Endothelial cell of umbilical vein (primary cell): ENCODE measurements around the gene MCF2L. TPM values are rescaled to one million over a fixed set of nuclear protein-coding genes. Genes with fewer than 3 reads are reported as not detected.

ENCODE experiments used
- BruUV-seq: library from RNA; stranded (reverse); fragments of 400-500 nt; replicated peaks from 2 replicates; lab custom pipeline; 2021; lab: Mats Ljungman, UMichigan
- CTCF ChIA-PET: fragments of 300-600, 350-600 bp; sonication (Branson Sonifier 250); formaldehyde crosslinking; loops from one replicate; lab custom pipeline; 2021; ENCODE audit warnings: antibody characterized with exemption, inconsistent platforms; lab: Charles Lee
- POLR2A ChIA-PET: fragments of 300-600, 350-600 bp; sonication (Branson Sonifier 250); formaldehyde crosslinking; loops from one replicate; lab custom pipeline; 2021; ENCODE audit warnings: antibody characterized with exemption, inconsistent platforms; lab: Charles Lee
- DNase-seq: peaks from one replicate; pipeline ENCODE4 v3.0.0-alpha.2; 2011; ENCODE audit warnings: low read depth, low spot score
- FAIRE-seq: peaks from 2 replicates; lab custom pipeline; 2011; peaks lifted over from hg19 to GRCh38; lab: Jason Lieb, UNC
- H2AFZ ChIP-seq: 2 replicates; pipeline ENCODE4 v1.6.0; 2012; ENCODE audit warnings: low read depth, low read length, control low read depth, inconsistent platforms
- H3K27ac ChIP-seq: 2 replicates; pipeline ENCODE4 v1.5.1; 2011; ENCODE audit warnings: low read depth, mild to moderate bottlenecking, control low read depth, low read length, moderate library complexity; ENCODE audit not compliant: insufficient read depth
- H3K27me3 ChIP-seq, 2 experiments: 2 replicates each; pipeline versions ENCODE4 v1.6.0 to v1.6.1; 2011; ENCODE audit warnings: low read length in 2 of 2, mixed read lengths in 1 of 2; ENCODE audit not compliant: control insufficient read depth in 2 of 2, insufficient read depth in 2 of 2
- H3K36me3 ChIP-seq, 2 experiments: 2 replicates in 1 of 2; 3 replicates in 1 of 2; pipeline ENCODE4 v1.5.1; 2011; ENCODE audit warnings: low read length in 2 of 2, mild to moderate bottlenecking in 1 of 2, moderate library complexity in 1 of 2; ENCODE audit not compliant: control insufficient read depth in 2 of 2, insufficient read depth in 2 of 2; ENCODE audit errors: extremely low read depth in 1 of 2
- H3K4me1 ChIP-seq: 3 replicates; pipeline ENCODE4 v1.5.1; 2011; ENCODE audit warnings: mild to moderate bottlenecking, low read length; ENCODE audit not compliant: control insufficient read depth, insufficient read depth; ENCODE audit errors: extremely low read depth
- H3K4me2 ChIP-seq: 2 replicates; pipeline ENCODE4 v1.6.1; 2011; ENCODE audit warnings: low read length, control low read depth, mixed read lengths; ENCODE audit not compliant: insufficient read depth
- H3K4me3 ChIP-seq, 3 experiments: fragments of 200-600 bp in 1 of 3; sonication (generic), shearing (Covaris generic) in 1 of 3; replicated peaks in 1 of 3; 2 replicates each; pipeline ENCODE4 v1.5.1; 2011 to 2016; ENCODE audit warnings: control low read depth in 3 of 3, low read length in 3 of 3, mild to moderate bottlenecking in 2 of 3, inconsistent platforms in 1 of 3, low read depth in 1 of 3, moderate library complexity in 1 of 3; ENCODE audit not compliant: insufficient read depth in 1 of 3
- H3K79me2 ChIP-seq: 2 replicates; pipeline ENCODE4 v1.6.0; 2012; ENCODE audit warnings: low read length, inconsistent platforms; ENCODE audit not compliant: control insufficient read depth, insufficient read depth
- H3K9ac ChIP-seq: replicated peaks from 2 replicates; pipeline ENCODE3; 2011; ENCODE audit warnings: low read length, control low read depth; ENCODE audit not compliant: insufficient read depth; ENCODE audit errors: extremely low read depth
- H3K9me1 ChIP-seq: replicated peaks from 3 replicates; pipeline ENCODE4 v1.6.0; 2011; ENCODE audit warnings: mild to moderate bottlenecking, low read length; ENCODE audit not compliant: control insufficient read depth, insufficient read depth; ENCODE audit errors: extremely low read depth
- H3K9me3 ChIP-seq: replicated peaks from 2 replicates; pipeline ENCODE4 v1.5.1; 2012; ENCODE audit warnings: low read length, inconsistent platforms; ENCODE audit not compliant: control insufficient read depth, insufficient read depth
- H4K20me1 ChIP-seq: replicated peaks from 2 replicates; pipeline ENCODE3; 2011; ENCODE audit warnings: mild to moderate bottlenecking, low read length; ENCODE audit not compliant: control insufficient read depth, insufficient read depth; ENCODE audit errors: extremely low read depth
- EZH2 ChIP-seq: IDR thresholded peaks from 2 replicates; pipeline ENCODE4 v1.6.1; 2012; ENCODE audit warnings: borderline replicate concordance, low read depth, mild to moderate bottlenecking, moderate library complexity, low read length, inconsistent platforms; ENCODE audit not compliant: severe bottlenecking
- FOS ChIP-seq: IDR thresholded peaks from 2 replicates; pipeline ENCODE4 v1.6.1; 2011; ENCODE audit warnings: mild to moderate bottlenecking, low read length, moderate library complexity, borderline replicate concordance; ENCODE audit not compliant: insufficient read depth
- JUN ChIP-seq: IDR thresholded peaks from 2 replicates; pipeline ENCODE4 v1.6.1; 2011; ENCODE audit warnings: borderline replicate concordance, low read depth; ENCODE audit not compliant: insufficient read length, insufficient read depth
- MYC ChIP-seq: IDR thresholded peaks from one replicate; pipeline ENCODE4 v1.6.1; 2011; ENCODE audit warnings: mild to moderate bottlenecking, low read depth, low read length
- POLR2A ChIP-seq: IDR thresholded peaks from 2 replicates; pipeline ENCODE4 v1.6.1; 2012; ENCODE audit warnings: low read depth, mild to moderate bottlenecking, control low read depth, low read length
- POLR2AphosphoS5 ChIP-seq: IDR thresholded peaks from 2 replicates; pipeline ENCODE4 v1.6.1; 2012; ENCODE audit warnings: low read depth, mild to moderate bottlenecking, control low read depth, low read length, moderate library complexity; ENCODE audit not compliant: insufficient read depth
- dilution Hi-C: fragments of 300-500 bp; cut with MboI; formaldehyde crosslinking; loops from one replicate; pipeline ENCODE4 v1.15.0; 2019; ENCODE audit warnings: low sequenced_read_pairs; ENCODE audit not compliant: extremely low pct_ligation_motif_present
- intact Hi-C: fragments of 100-400 bp; cut with micrococcal nuclease; formaldehyde crosslinking; loops from one replicate; pipeline ENCODE4 v1.10.0; 2022
- polyA plus RNA-seq, 4 experiments: library from polyadenylated mRNA; depleted of rRNA in 3 of 4; stranded (reverse) in 3 of 4; unstranded in 1 of 4; fragments of >200 nt; gene quantifications; 2 replicates each; pipeline versions ENCODE4 v1.2.1 to v1.2.3, GENCODE V29; 2011 to 2012; ENCODE audit warnings: missing spikeins in 1 of 4
- total RNA-seq: library from RNA; stranded (reverse); gene quantifications from 2 replicates; pipeline ENCODE4 v1.2.3, GENCODE V29; 2021
- TF ChIP-seq, protein P1 (sequence below): IDR thresholded peaks from 2 replicates; pipeline ENCODE4 v1.6.1; 2011; ENCODE audit not compliant: insufficient read depth, insufficient read length
- TF ChIP-seq, protein P2 (sequence below), 2 donors: IDR thresholded peaks; 1 replicate in 1 of 2; 2 replicates in 1 of 2; pipeline ENCODE4 v1.5.1; 2011; ENCODE audit warnings: low read length in 2 of 2, mild to moderate bottlenecking in 2 of 2, moderate library complexity in 2 of 2, control low read depth in 1 of 2, inconsistent platforms in 1 of 2, low read depth in 1 of 2; ENCODE audit not compliant: insufficient read depth in 1 of 2; ENCODE audit errors: extremely low read depth in 1 of 2

Gene MCF2L
- total and polyA plus RNA-seq, 2 donors (not counting 3 experiments of a cell fraction or from before 2014, with no cell fraction given): 0.33 to 0.58 TPM

DNA sequence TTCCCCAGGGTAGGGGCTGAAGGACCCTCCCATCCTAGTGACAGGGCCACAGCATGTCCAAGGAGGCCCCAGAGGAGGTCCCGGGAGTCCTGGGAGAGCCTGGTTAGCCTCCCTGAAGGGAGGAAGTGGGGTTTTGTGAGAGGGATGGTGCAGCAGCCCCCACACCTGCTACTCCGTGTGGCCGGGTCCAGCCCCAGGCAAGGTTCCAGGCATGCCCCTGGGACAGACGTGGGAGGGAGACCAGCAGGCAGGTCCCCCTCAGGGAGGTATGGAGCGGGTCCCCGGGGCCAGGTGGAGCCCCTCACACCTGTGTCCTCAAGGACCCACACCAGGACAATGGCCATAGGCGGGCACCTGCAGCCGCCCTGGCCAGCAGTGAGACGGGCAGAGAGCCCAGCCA is 134.6 kb downstream of the MCF2L start:
- no TSS peak for BruUV-seq
- H3K9ac ChIP-seq: no peak overlapping the region
- H2AFZ ChIP-seq: no peak overlapping the region
- no peak for DNase-seq
- intact Hi-C loops: no loop called here
- H3K4me2 ChIP-seq: no peak overlapping the region
- CTCF ChIA-PET: no interaction called here
- TF ChIP-seq EZH2 (no peak), POLR2AphosphoS5 (no peak), JUN (no peak), MYC (no peak)
- TF ChIP-seq, protein P1, sequence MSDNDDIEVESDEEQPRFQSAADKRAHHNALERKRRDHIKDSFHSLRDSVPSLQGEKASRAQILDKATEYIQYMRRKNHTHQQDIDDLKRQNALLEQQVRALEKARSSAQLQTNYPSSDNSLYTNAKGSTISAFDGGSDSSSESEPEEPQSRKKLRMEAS: no peak
- dilution Hi-C loops: no loop called here
- H3K4me3 ChIP-seq: no peak overlapping the region
- no peaks in the 10 kb centered on the region for H3K9me1 ChIP-seq
- no peaks in the 10 kb centered on the region for H3K9me3 ChIP-seq
- no peak overlapping the region for H3K27ac ChIP-seq
- H3K27me3 ChIP-seq: no peaks in the 10 kb centered on the region
- H3K4me1 ChIP-seq: no peaks in the 10 kb centered on the region
- H3K79me2 ChIP-seq: no peaks in the 10 kb centered on the region
- H3K36me3 ChIP-seq: no peaks in the 10 kb centered on the region
- H4K20me1 ChIP-seq: no peaks in the 10 kb centered on the region
- POLR2A ChIA-PET: no interaction called here
- no peak for FAIRE-seq

DNA sequence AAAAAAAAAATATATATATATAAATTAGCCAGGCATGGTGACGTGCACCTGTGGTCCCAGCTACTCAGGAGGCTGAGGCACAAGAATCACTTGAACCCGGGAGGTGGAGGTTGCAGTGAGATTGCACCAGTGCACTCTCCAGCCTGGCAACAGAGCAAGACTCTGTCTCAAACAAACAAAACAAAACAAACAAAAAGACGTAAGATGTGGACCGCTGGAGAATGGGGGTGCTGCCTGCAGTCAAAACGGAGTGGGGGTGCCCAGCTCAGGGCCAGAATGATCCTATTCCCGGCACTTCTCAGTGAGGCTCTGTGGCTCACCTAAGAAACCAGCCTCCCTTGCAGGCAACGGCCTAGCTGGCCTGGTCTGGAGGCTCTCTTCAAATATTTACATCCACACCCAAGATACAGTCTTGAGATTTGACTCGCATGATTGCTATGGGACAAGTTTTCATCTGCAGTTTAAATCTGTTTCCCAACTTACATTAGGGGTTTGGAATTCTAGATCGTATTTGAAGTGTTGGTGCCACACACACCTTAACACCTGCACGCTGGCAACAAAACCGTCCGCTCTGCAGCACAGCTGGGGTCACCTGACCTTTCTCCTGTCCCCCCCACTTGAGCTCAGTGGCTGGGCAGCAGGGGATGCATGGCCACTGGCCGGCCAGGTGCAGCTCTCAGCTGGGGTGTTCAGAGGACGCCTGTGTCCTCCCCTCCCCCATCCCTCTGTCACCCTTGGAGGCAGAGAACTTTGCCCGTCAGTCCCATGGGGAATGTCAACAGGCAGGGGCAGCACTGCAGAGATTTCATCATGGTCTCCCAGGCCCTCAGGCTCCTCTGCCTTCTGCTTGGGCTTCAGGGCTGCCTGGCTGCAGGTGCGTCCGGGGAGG is 136.3 kb downstream of the MCF2L start, which contains the start of gene F7:
TSS of gene F7 (plus strand) at position 760 of the 889 bp plus-strand sequence. CDS start at position 811, 51 bp downstream.
- Histone ChIP-seq H3K9ac (no peak within 1 kb of the TSS), H3K79me2 (no peaks in the 10 kb centered on the region), H3K9me3 (no peaks in the 10 kb centered on the region), H2AFZ (no peak within 1 kb of the TSS), H3K9me1 (no peaks in the 10 kb centered on the region), H3K4me2 (no peak within 1 kb of the TSS), H3K36me3 (no peaks in the 10 kb centered on the region), H3K4me3 (no peak within 1 kb of the TSS), H4K20me1 (no peaks in the 10 kb centered on the region), H3K4me1 (no peaks in the 10 kb centered on the region), H3K27ac (no peak within 1 kb of the TSS), H3K27me3 (peaks cover 8 to 12% of the 10 kb centered on the region in 2 experiments)
- FAIRE-seq (no peak), DNase-seq (no peak)
- ChIA-PET CTCF (interaction anchor here (1.4 kb wide), 1 partner anchor 76 kb away, joined by 4 read pairs; no protein-coding TSS in a partner anchor), POLR2A (no interaction called here)
- dilution Hi-C loops (no loop called here), intact Hi-C loops (no loop called here)
- BruUV-seq: no TSS peak
- TF ChIP-seq, protein P2, sequence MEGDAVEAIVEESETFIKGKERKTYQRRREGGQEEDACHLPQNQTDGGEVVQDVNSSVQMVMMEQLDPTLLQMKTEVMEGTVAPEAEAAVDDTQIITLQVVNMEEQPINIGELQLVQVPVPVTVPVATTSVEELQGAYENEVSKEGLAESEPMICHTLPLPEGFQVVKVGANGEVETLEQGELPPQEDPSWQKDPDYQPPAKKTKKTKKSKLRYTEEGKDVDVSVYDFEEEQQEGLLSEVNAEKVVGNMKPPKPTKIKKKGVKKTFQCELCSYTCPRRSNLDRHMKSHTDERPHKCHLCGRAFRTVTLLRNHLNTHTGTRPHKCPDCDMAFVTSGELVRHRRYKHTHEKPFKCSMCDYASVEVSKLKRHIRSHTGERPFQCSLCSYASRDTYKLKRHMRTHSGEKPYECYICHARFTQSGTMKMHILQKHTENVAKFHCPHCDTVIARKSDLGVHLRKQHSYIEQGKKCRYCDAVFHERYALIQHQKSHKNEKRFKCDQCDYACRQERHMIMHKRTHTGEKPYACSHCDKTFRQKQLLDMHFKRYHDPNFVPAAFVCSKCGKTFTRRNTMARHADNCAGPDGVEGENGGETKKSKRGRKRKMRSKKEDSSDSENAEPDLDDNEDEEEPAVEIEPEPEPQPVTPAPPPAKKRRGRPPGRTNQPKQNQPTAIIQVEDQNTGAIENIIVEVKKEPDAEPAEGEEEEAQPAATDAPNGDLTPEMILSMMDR (IDR thresholded peaks at IDR 0.05; ENCODE audit: extremely low read depth in 1 of 2, insufficient read depth in 1 of 2, low read depth in 1 of 2, low read length in 2 of 2): no peak
- no peak for TF ChIP-seq JUN
- TF ChIP-seq POLR2A: no peak
- TF ChIP-seq, protein P1: no peak
- no peak for TF ChIP-seq EZH2
- TF ChIP-seq FOS: no peak
